ENCODE data around the gene TMC6.
"Not testable (repeated sequence)": the region's sequence is repeated elsewhere in the genome, so short reads cannot be mapped to it uniquely, and the experiment has no call there.

TMC6 gene

DNA sequence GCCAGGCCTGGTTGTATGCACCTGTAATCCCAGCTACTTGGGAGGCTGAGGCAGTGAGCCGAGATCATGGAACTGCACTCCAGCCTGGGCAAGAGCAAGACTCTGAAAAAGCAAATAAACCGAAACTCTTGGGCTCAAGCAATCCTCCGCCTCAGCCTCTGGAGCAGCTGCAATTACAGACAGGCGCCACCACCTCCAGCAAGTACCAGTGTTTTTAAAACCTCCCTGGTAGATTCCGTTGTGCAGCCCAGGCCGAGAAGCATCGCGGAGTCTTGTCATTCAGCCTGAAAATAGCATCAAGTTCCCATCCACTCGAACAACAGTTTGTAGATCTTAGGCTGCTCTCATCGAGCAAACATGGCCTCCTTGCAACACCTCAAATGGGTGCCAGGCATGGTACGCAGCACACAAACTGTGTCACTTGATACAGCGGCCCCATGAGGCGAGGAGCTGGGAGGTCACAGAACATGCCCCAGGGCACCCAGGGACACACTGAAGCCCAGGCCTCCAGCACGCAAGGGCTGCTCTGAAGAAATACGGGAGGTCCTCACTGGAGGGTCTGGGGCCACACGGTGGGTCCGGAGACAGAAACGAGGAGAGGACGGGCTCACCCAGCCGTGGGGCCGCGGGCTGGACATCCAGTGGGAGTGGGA is 18.1 kb downstream of the TMC6 start:
- no peak for DNase-seq (ENCODE audit: low spot score)

- no peak for DNase-seq (ENCODE audit: low spot score)
Observed at GRCh38 chr17:78109489-78109761, 19.1 kb downstream of the TMC6 start.

- DNase-seq (ENCODE audit: low spot score), result no peak
Observed at GRCh38 chr17:78108726-78109488, 19.6 kb downstream of the TMC6 start.

DNA sequence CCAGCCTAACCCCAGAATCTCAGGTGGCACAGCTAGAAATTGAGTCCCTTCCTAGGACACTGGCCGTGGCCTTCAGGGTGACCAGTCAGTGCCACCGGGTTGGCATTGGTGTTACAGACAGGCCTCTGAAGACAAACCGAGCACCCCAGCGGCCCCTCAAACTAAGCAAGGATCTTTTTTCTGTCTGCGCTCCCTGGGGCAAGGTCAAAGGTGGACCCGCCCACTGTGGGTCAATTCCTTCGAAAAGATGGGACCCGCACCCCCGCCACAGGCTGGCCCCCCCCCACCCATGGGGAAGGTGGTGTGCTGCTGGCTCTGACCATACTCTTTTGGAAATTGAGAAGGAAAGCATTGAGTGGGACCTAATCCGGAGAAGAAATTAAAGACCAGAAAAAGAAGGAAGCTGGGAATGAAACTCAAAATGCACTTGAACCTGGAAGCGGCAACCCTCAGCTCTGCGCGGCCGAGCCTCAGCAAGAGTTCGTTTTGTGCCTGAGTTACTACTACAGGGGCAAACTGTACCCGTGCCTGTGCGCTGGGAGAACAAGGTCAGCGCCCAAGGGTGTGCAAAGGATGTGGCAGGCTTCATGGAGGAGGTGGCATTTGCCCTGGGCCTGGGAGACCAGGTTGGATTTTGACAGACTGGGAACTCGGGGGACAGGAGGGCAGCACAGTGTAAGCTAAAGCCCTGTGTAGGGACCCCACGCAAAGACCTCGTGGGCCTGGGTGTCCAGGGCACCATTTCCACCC is 20.4 kb downstream of the TMC6 start:
- no peak for DNase-seq (ENCODE audit: low spot score)

GRCh38 chr17:78107457-78107856 is 21.1 kb downstream of the TMC6 start:
- DNase-seq (ENCODE audit: low spot score), result no peak

DNA sequence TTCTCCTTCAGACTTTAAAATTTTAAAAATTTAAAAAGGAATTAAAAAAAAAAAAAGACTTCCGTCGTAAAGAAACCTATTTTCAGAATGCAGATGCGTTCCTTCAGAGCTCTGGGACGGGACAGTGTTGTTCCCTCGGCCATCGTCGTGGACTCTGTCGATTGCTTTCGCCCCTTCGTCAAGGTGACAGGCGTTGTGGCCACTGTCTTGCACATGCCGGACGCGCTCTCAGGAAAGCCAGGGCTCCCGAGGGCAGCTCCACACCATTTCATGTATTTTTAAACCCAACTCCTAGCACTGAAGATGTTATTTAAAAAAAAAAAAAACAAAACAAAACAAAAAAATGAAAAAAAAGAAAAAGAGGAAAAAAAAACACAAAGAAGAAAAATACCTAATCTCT is 22.3 kb downstream of the TMC6 start:
- DNase-seq (ENCODE audit: low spot score), result no peak

DNA sequence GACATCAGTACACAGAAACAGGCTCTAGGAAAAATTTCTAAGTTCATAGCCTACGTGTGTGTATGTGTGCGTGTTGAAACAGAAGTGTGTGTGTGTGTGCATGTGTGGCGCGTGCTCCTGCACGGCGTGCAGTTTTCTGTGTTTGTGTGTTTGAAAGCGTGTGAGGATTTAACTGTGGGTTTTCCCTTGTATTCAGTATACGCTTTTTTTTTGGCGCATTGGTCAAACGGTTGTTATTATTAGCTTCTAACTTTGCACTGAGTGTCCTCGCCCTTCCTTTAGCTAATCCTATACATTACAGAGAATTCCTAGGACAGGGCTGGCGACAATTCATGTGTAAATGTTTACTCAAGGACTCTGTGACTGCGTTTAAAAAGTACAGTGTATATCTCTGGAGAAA is 23.0 kb downstream of the TMC6 start:
- DNase-seq (ENCODE audit: low spot score), result no peak

GRCh38 chr17:78105101-78105500 is 23.5 kb downstream of the TMC6 start:
- DNase-seq (ENCODE audit: low spot score), result no peak

- no peak for DNase-seq (ENCODE audit: low spot score)
Observed at GRCh38 chr17:78104540-78104941, 24.0 kb downstream of the TMC6 start.

GRCh38 chr17:78103311-78103710 is 25.2 kb downstream of the TMC6 start:
- no peak for DNase-seq (ENCODE audit: low spot score)

GRCh38 chr17:78101542-78101941 is 27.0 kb downstream of the TMC6 start:
- DNase-seq (ENCODE audit: low spot score), result no peak

DNA sequence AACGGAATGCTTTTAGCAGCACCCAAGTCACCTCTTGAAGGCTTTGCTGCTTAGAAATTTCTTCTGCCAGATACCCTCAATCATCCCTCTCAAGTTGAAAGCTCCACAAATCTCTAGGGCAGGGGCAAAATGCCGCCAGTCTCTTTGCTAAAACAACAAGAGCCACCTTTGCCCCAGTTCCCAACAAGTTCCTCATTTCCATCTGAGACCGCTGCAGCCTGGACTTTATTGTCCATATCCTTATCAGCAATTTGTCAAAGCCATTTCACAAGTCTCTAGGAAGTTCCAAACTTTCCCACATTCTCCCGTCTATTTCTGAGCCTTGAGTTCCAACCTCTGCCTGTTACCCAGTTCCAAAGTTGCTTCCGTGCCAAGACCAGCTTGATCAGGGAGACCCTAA is 27.4 kb downstream of the TMC6 start:
- DNase-seq (ENCODE audit: low spot score), result no peak

DNA sequence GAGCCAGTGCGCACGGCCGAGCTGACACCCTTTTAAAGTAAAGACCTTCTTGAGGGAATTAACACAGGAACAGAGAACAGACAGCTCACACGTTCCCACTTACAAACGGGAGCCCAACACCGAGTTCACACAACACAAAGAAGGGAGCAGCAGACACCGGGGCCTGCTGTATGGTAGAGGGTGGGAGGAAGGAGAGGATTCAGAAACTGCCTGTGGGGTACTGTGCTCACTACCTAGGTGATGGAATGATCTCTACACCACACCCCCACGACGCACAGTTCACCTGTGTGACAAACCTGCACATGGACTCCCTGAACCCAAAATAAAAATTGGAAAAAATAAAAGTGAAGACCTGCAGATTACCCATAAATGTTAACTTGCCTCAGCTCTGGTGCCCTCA is 32.5 kb downstream of the TMC6 start:
- no peak for DNase-seq (ENCODE audit: low spot score)

GRCh38 chr17:78095035-78095434 is 33.5 kb downstream of the TMC6 start:
- DNase-seq (ENCODE audit: low spot score), result no peak

GRCh38 chr17:78092794-78093324 is 35.7 kb downstream of the TMC6 start:
- DNase-seq (ENCODE audit: low spot score), result no peak

DNA sequence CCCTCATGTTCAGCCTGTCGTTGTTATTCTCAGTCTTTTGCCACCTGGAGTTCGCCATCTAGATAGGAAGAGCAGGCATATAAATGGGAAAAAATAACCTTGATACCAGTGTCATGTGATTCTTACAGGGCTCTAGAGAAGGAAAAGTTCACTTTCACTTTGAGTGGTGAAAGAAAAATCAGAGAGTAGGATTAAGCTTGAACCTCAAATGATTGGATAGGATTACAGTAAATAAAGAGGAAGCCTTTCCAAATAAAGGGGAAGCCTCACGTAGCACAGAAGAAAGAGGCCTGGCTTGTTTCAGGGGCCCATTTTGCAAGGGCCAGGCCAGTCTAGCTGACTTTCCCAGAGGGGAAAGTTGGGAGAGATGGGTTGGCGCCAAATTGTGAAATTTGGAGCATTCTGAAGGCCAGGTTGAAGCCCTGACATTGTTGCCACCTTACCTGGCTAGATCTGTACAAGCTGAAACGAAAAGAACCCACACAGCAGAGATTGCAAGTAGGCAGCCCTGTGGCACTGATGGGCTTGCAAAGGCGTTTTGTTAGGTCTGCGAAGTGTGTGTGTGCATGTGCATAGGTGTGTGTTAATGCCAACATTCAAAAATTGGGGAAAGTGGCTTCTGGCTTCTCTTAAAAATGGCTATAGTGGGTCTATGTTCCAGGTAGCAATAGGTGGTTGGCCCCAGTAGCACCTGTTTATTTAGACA is 38.8 kb downstream of the TMC6 start:
- DNase-seq (ENCODE audit: low spot score), result no peak

- no peak for DNase-seq (ENCODE audit: low spot score)
Observed at GRCh38 chr17:78088529-78088928, 40.0 kb downstream of the TMC6 start.

- no peak for DNase-seq (ENCODE audit: low spot score)
Observed at GRCh38 chr17:78086740-78087139, 41.8 kb downstream of the TMC6 start.

DNA sequence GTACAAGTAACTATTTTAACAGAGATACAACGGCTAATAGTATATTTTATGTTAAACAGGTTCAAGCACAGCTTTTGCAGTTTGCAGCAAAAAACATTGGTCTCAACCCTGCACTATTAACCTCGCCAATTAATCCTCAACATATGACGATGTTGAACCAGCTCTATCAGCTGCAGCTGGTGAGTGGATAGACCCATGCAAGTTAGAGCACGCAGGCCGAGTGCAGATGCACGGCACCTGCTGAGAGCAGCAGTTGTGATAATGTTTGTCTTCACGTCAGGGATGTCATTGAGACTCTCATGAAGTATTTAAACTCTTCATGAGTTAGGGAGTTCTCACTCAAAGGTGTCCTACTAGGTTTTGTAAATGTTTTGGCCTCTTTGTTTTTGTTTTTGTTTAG is 45.6 kb downstream of the TMC6 start:
- DNase-seq (ENCODE audit: low spot score), result no peak

DNA sequence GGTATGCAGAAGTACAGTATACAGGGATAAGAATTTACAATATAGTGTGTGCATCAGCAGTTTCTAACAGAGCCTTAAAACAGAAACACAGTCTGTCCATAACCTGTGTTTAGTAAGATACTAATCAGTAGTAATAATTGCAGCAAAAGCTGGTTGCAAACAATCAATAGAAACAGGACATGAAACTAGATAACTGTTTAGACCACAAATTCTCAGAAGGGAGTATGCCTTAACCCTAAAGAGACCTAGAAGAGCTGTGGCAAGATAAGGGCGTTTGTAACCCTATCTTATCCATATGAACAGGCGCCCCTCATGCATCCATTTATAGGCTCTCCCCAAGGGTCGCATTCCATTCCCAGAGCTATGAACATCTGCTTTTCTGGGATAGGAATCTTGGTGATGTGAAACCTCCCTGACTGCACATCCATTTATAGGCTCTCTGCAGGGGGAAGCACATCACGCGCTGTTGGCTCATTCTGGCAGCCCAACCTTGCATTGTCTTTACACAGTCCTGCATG is 46.1 kb downstream of the TMC6 start:
- DNase-seq (ENCODE audit: low spot score), result not testable (repeated sequence)

- DNase-seq (ENCODE audit: low spot score), result no peak
Observed at GRCh38 chr17:78081551-78081950, 47.0 kb downstream of the TMC6 start.

GRCh38 chr17:78079253-78079652 is 49.3 kb downstream of the TMC6 start:
- DNase-seq (ENCODE audit: low spot score), result no peak
